Stimulated activated CD8-positive, alpha-beta memory T cell treated with anti-CD3 and anti-CD28 coated beads, Interleukin-4, amount 100 ng/mL, for 4 hours (primary cell): ENCODE data around the gene DNAJC30.

Source experiments
- DNase-seq, 2 donors: peaks; one replicate each; pipeline ENCODE4 v3.0.0-alpha.2; 2020; ENCODE audit warnings: low read depth in 2 of 2, low spot score in 1 of 2

DNAJC30 gene

DNA sequence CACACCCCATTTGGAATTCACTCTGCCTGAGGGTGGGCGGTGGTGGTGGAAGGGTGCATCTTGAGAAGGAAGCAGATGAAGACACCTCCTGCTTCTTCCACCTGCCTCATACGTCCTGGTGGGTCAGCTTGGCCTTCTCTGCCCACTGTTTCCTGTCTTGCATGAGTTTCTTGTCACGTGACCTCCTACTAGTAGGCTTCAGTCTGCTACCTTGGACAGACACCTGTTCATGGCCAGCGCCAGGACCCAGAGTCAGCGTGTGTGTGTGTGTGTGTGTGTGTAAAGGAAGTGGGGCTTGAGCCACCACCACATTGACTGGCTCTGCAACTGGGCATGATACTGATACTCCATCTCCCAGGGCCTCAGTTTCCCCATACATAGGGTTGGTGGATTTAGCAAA lies 32.7 kb downstream of the DNAJC30 start:
- DNase-seq, result no peak

- DNase-seq, result no peak
Measured at GRCh38 chr7:73649576-73649975, 33.7 kb downstream of the DNAJC30 start.

GRCh38 chr7:73648593-73649332 lies 34.5 kb downstream of the DNAJC30 start:
- no peak for DNase-seq

DNA sequence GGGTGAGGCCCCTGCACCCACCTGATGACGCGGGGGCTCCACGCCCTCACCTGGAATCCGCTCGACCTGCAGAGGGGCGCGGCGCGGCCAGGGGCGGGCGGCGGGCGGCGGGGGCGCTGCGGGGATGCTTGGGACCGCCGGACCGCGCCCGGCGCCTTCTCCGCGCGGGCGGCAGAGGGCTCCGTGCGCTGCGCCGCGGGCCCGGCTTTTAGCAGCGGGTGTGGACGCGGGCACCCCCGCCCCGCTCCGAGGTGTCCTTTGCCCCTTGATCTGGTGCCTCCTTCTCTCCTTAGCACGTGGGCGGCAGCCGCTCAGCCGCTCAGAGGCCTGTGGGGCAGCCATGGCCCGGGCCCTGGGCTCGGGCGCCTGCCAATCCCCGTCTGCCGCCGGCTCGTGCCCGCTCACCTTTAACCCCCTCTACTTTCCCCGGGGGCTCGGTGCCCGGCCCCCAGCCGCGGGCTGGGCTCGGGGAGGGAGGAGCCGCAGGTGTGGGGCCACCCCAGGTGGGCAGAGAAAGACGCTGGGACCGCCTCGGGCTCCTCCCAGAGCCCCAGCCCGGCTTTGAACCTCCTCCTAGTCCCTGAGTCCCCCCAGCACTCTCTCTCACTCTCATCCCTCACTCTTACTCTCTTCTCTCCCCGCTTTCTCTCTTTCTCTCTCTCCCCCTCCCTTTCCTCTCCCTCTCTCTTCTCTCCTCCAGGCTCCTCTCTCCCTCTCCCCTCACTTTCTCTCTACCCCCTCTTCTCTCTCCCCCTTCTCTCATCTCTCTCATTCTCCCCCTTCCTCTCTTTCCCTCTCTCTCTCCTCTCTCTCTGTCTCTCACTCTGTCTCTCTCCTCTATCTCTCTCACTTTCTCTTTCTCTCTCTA lies 35.3 kb downstream of the DNAJC30 start:
- DNase-seq, result no peak

GRCh38 chr7:73646785-73647724 lies 36.2 kb downstream of the DNAJC30 start:
- no peak for DNase-seq

GRCh38 chr7:73645643-73646174 lies 37.5 kb downstream of the DNAJC30 start:
- DNase-seq, result no peak

DNA sequence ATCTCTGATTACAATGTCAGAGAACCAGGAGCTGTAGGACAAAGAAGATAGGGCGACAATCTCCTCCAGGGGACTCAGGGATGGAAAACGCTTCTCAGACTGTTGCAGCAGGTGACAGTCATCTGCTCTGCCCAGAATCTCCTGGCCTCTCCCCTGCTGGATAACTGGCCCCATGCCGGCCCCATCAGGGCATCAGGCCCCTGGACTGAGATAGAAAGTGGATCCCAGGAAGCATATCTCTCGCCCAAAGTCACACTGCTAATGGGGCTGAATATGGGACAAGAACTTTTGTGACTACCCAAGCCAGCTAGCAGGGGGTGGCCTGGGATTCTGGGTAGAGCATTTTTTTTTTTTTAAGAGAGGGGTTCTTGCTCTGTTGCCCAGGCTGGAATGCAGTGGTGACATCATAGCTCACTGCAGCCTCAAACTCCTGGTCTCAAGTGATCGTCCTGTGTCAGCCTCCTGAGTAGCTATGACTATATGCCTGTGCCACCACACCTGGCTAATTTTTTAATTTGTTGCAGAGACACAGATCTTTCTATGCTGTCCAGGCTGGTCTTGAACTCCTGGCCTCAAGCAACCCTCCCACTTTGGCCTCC lies 38.5 kb downstream of the DNAJC30 start:
- DNase-seq, result no peak

DNA sequence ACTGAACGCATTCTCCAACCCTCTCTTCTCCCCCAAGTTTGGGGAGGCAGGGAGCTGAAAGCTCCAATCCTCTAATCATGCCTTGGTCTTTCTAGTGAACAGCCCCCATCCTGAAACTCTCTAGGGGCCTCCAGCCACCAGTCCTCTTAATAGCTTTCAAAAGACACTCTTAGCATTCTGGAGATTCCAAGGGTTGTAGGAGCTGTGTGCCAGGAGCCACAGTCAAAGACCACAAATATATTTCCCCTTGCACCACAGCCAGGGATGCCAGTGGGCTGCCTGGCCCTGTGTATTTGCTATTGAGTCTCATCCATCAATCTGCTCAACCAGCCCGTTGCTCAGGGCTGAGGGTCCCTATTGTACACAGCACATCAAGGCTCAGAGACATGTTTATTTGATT lies 40.4 kb downstream of the DNAJC30 start:
- no peak for DNase-seq

- no peak for DNase-seq
Measured at GRCh38 chr7:73638911-73639310, 44.3 kb downstream of the DNAJC30 start.

DNA sequence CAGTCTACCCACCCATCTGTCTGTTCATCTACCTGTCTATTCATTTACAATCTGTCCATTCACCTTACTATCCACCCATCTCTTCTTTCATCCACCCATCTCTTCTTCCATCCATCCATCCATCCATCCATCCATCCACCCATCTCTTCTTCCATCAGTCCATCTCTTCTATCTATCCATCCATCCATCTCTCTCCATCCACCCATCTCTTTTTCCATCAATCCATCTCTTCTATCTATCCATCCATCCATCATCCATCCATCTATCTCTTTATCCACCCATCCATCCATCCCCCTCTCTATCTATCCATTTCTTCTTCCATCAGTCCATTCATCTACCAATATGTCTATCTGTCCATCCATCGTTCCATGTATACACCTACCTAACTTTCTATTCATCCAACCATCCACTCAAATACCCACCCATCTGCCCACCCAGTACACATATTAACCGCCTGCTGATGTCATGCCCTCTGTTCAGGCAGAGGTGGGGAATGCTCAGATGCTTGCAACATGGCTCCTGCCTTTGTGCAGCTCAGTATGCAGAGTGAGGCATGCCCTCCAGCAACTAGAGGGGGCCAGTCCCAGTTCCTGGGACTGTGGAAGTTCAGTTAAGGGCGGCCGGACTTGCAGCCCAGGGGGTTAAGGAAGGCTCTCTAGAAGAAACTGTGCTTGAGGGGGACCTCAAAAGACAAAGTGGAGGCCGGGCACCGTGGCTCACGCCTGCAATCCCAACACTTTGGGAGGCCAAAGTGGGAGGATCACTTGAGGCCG lies 47.6 kb downstream of the DNAJC30 start:
- no peak for DNase-seq

GRCh38 chr7:73633844-73634243 lies 49.4 kb downstream of the DNAJC30 start:
- no peak for DNase-seq

GRCh38 chr7:73633323-73633722 lies 49.9 kb downstream of the DNAJC30 start:
- DNase-seq, result no peak

DNA sequence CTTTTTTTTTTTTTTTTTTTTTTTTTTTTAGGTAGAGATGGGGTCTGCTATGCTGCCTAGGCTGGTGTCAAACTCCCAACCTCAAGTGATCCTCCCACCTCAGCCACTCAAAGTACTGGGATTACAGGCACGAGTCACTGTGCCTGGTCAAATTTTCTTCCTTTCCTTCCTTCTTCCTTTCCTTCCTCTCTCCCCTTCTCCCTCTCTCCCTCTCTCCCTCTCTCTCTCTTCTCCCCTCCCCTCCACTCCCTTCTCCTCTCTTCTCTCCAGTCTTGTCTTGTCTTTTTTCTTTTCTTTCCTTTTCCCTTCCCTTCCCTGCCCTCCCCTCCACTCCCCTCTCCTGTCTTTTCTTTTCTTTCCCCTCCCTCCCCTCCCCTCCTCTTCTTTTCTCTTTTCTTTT lies 51.7 kb downstream of the DNAJC30 start:
- DNase-seq, result no peak
